ENCODE results near the gene KRT3.

GRCh38 chr12:52763991-52764390 lies 31.9 kb downstream of the KRT3 start:
- no peak for TF ChIP-seq CREB5 (CRISPR knock-in tag; IDR thresholded peaks at IDR 0.05; ENCODE audit: low read depth)
- TF ChIP-seq CSDC2 (CRISPR knock-in tag; IDR thresholded peaks at IDR 0.05) = no peak
- TF ChIP-seq POU6F1 (CRISPR knock-in tag; IDR thresholded peaks at IDR 0.05; ENCODE audit: borderline replicate concordance, low read depth) = no peak
- TF ChIP-seq RARB (CRISPR knock-in tag; IDR thresholded peaks at IDR 0.05) = no peak
- no peak for TF ChIP-seq GLIS3 (CRISPR knock-in tag; IDR thresholded peaks at IDR 0.05)
- TF ChIP-seq ZNF8 (CRISPR knock-in tag; IDR thresholded peaks at IDR 0.05) = no peak
- no peak for TF ChIP-seq ZNF565 (CRISPR knock-in tag; conservative IDR thresholded peaks at IDR 0.05; ENCODE audit: low read depth)
- TF ChIP-seq ZFP30 (CRISPR knock-in tag; IDR thresholded peaks at IDR 0.05) = no peak
- TF ChIP-seq ISL1 (CRISPR knock-in tag; IDR thresholded peaks at IDR 0.05) = no peak
- TF ChIP-seq ZFP3 (CRISPR knock-in tag; IDR thresholded peaks at IDR 0.05) = no peak

All from SK-N-SH treated with all-trans-retinoic acid at 6 μM for 48 hours (cell line).